Stimulated activated CD8-positive, alpha-beta memory T cell treated with anti-CD3 and anti-CD28 coated beads, Interleukin-12 subunit alpha, Interleukin-12 subunit beta, amount 100 ng/mL, for 24 hours (primary cell): Measurements from ENCODE around the gene B4GALT4.
"Not testable (repeated sequence)": the region's sequence is repeated elsewhere in the genome, so short reads cannot be mapped to it uniquely, and the experiment has no call there.

ENCODE experiments used
- DNase-seq: peaks from one replicate; pipeline ENCODE4 v3.0.0-alpha.2; 2020; ENCODE audit errors: extremely low read depth

Gene B4GALT4, protein sequence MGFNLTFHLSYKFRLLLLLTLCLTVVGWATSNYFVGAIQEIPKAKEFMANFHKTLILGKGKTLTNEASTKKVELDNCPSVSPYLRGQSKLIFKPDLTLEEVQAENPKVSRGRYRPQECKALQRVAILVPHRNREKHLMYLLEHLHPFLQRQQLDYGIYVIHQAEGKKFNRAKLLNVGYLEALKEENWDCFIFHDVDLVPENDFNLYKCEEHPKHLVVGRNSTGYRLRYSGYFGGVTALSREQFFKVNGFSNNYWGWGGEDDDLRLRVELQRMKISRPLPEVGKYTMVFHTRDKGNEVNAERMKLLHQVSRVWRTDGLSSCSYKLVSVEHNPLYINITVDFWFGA

DNA sequence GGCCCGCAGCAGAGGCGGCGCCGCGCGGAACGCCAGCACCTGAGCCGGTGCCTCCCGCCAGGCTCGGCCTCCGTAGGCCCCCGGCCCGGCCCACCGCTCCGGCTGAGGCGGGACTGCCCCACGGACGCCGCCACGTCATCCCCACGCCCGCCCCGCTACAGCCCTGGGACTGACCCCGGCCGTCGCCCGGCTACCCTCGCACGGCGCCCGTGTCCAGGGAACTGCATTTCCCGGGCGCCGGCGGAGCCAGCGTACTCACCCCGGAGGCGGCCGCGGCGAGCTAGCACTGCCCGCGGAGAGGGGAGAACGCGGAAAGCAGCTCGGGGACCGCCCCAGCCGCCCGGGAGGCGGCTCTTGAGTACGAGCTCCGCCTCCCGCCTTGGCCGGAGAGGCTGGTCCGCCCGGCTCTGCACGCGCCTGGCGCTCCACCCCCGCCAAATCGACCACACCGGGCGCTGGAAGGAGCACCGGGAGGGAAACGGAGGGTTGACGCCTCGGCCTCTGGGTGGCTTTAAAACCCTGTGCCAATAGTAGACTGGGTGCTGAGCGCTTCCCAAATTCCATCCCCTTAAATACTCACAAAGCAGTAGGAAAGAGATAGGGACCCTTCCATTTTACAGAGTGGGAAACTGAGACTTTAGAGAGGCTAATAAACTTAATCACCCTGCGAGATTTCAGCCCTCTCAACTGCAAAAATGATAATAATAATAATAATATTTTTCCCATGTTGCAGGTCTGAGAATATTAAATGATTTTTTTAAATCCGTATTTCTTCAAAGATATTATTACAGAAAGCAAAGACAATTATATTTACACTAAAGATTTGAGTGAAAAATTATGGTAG is at the start of gene B4GALT4:
Gene B4GALT4, minus strand, starts transcription at position 288 of the 844 bp plus-strand sequence. CDS start 10,779 bp downstream, outside the sequence.
- DNase-seq: peak; percentile 35

DNA sequence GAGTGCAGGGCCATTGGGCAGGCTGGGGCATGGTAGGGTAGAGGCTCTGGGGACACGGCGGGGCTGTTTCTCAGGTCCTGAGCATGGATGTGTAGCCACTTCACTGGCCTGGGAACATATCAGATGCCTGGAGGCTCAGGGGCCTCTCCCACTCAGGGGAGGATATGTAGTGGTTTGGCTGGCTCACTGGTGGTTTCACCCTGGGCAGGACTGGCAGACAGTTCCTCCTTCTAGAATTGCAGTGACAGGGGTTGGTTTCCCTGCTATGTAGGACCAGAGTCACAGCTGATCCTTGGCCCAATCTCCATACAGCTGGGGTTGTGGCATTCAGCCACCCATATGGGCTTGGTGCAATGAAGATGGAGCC is 48.7 kb upstream of the B4GALT4 start:
- no peak for DNase-seq

DNA sequence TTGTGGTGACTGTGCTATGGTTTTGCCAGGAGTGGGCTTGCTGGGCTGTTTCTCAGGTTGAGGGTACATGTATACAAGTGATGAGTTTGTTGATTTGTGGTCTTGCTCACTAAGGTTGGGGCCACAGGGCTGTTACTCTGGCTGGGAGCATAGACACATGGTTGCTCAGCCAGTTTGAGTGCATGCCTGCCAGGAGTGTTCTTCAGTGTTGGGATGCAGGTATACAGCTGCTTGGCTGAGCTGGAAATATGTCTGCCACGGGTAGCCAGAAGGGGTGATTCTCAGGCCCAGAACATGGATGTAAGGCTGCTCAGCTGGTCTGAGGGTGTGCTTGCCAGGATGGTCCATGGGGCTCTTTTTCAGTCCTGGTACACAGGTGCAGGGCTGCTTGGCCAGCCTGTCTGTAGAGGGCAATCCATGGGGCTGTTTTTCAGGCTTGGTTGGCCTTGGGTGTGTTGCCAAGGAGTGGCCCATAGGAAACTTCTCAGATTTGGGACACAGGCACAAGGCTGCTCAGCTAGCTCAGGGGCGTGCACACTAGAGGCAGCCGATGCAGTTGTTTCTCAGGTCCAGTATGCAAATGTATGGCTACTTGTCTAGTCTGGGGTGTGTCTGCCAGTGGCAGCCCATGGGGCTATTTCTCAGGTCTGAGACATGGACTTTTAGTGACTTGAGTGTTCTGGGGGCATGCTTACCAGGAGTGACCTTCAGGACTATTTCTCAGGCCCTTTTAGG is 48.2 kb upstream of the B4GALT4 start:
- no peak for DNase-seq

DNA sequence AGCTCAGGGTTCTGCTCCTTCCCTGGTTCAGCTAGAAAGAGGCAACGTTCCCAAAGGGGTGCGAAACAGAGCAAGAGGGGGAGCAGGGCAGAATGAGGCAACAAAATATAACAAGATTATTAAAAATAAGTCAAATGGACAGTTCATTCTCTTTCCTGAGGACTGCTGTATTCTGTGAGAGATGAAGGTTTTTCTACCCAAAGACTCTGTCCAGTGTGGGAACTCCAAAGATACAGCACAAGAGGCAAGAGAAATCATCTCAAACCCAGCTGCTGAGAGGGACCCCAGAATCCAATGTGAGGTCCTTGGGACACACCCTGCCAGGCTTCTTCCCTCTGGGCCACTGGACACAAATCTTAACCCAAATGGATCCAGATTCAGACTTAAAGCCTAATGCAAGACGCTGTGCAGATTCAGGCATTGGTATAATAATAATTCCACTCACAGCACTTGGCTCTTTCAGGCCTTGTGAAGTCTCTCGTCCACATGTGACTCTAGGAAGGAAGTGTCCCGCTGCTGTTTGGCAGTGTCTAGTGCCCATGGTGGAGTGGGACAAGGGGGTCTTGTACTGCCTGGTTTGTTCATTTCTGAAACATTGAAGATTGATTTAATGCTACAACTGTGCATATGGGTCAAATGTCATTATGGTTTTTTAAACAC is 39.0 kb upstream of the B4GALT4 start:
- DNase-seq: no peak

DNA sequence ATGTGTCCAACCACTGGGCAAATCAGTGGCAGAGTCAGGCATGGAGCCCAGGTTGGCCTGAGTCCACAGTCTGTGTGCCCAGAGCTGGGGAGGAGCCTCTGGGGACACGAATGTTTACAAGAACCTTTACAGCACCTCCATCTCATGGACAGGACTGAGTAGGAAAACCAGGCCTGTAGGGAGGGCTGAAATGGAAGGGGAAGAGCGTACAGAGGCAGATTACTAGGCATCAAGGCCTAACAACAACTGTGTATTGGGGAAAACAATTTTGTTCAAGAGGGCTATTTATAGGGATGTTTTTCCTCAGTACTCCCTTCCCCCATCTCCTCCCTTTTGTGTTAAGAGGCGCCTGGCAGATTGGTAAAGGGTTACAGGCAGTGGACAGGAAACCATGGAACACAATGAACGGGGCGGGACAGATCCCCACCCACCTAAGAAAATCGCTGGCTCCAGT is 38.5 kb upstream of the B4GALT4 start:
- no peak for DNase-seq

DNA sequence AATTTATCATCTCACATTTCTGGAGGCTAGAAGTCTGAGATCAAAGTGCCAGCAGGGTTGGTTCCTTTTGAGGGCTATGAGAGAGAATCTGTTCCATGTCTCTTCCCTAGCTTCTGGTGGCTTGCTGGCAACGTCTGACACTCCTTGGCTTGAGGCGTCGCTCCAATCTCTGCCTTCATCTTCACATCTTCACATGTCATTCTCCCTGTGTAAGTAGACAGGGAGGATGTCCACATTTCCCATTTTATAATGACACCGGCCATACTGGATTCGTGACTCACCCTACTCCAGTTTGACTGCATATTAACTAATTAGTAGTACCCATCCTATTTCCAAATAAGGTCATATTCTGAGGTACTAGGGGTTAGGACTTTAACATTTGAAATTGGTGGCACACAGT is 36.0 kb upstream of the B4GALT4 start:
- DNase-seq: no peak

DNA sequence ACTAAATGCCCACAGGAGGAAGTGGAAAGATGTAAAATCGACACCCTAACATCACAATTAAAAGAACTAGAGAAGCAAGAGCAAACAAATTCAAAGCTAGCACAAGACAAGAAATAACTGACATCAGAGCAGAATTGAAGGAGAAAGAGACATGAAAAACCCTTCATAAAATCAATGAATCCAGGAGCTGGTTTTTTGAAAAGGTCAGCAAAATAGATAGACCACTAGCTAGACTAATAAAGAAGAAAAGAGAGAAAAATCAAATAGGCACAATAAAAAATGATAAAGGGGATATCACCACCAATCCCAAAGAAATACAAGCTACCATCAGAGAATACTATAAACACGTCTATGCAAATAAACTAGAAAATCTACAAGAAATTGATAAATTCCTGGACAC is 29.5 kb upstream of the B4GALT4 start:
- DNase-seq: not testable (repeated sequence)

DNA sequence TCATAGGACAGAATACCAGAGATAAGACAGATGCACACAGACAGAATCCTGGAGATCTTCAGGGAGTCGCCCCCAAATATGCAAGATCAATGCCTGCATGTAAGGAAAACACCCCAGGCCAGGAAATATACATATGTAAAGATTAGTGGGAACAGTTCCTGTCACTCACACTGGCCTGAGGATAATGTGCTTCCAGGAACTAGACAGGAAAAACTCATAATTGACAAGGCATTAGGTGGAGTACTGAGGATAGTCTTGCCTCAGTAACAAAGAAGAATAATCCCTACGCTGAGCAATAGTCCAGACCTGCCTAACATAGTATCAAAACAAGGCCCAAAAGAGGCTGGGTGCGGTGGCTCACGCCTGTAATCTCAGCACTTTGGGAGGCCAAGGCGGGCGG is 20.4 kb upstream of the B4GALT4 start:
- DNase-seq: no peak

DNA sequence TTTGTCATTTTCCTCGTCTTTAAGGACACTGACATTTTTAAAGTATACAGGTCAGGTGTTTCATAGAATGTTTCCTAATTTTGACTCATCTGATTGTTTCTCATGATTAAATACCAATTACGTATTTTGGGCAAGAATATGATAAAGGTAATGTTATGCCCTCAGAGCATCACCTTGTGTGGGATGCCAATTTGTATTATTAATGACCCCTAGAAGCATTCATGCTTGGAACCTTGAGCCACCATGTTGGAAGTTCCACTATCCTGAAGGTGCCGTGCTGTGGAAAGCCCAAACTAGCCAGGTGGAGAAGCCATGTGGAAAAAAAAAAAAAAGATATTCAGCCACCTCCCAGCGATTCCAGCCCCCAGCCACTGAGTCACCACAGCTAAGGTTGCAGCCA is 19.1 kb upstream of the B4GALT4 start:
- DNase-seq: no peak

DNA sequence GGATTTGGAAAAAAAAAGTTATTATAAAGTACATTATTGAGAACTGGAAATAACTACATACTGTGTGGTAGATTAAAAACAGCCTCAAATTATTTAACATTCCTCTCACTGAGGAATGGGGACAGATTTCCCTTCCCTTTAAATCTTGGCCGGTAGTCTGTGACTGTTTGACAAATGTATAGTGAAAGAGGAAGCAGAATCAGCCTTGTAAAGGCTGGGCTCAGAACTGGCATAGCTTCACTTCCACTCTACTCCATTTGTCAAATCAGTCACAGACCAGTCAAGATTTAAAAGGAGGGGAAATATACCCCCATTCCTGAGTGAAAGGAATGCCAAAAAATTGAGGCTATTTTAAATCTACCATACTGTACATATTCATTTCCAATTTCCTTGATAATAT is 18.2 kb upstream of the B4GALT4 start:
- DNase-seq: no peak

DNA sequence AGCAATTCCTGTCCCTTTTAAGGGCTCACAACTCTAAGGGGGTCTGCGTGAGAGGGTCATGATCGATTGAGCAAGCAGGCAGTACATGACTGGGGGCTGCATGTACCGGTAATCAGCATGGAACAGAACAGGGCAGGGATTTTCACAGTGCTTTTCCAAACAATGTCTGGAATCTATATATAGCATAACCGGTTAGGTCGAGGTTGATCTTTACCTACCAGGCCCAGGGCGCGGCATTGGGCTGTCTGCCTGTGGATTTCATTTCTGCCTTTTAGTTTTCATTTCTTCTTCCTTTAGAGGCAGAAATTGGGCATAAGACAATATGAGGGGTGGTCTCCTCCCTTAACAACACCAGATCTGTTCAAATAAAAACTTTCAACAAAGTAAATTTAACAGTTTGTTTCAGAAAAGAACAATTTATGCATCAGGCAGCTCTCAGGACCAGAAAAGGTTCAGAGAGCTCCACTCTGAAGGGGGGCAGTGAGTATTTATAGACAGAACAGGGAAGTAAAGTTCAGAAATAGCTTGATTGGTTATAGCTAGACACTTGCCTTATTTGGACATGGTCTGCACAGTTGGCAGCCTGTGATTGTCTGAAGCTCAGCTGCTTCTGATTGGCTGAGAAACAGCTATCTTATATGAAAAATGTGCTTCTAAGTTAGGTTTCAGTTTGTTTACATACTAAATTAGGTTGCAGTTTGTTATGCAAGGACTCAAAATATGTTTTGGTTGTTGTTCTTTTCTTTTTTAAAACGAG is 17.2 kb upstream of the B4GALT4 start:
- no peak for DNase-seq

DNA sequence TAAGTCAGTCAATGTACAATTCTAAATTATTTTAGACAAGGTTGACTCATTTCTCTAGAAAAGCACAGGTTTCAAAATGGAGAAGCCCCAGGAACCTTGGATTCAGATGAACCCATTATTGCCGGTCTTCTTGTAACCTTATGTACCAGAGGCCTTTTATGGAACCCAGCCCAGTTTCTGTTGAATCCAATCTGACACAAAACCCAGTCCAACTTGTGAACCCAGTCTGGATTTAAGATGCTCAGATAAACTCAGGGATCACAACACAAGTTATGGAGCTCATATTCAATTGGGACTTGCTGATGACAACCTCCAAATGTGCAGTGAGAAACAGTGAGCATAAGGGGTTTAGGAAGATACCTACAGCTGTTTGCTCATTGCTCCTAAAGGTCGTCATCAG is 16.4 kb upstream of the B4GALT4 start:
- DNase-seq: no peak

DNA sequence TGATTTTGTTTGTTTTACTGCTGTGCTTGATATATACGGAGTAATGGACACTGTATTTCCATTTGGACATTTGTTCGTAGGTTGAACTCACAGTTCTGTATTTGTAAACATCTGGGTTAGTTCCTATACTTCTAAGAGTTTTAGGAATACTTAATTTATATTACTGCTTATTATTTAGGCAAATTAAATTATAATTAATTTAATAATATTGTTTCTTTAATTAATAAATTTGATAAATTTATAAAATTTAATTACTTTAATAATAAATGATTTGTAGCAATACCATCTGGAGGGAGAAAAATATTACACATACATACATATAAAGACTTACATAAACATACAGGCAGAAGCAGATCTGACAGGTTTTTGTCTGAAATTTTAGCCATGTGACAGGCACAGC is 14.5 kb upstream of the B4GALT4 start:
- DNase-seq: no peak

DNA sequence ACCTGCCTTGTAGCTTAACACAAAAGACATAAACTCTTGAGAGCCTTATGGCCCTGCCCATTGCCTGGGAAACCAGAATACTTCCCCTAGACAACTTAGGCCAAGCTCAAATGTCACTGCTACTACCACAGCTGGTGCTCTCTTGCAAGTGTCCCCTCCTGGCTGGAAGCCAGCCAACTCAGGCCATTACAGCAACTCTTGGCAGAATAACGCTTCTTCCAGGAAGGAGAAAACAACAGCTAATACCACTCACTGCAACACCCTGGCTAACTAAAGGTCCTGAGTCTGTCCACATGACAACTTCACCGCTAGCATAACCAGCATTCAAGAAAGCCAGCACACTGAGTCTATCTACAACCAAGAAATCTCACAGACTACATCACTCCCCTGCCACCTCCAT is 5.1 kb upstream of the B4GALT4 start:
- no peak for DNase-seq

DNA sequence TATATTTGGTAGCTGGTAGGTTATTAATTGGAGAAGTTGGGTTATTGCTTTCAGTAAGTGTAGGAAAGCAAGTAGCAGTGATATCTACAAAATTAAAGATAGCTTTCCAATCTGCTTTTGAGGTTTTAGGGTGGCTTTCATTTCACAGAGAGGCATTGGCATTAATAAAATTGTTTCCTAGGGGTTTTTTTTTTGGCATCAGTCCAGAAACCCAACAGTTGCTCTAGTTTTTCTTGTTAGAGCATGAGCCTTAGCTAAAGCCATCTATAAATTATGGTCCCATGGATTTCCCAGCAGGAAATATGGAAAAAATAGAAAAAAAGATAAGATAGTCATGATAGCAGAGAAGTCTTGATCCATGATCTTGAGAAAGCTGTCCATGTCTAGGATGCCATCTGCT is 3.0 kb upstream of the B4GALT4 start:
- no peak for DNase-seq

DNA sequence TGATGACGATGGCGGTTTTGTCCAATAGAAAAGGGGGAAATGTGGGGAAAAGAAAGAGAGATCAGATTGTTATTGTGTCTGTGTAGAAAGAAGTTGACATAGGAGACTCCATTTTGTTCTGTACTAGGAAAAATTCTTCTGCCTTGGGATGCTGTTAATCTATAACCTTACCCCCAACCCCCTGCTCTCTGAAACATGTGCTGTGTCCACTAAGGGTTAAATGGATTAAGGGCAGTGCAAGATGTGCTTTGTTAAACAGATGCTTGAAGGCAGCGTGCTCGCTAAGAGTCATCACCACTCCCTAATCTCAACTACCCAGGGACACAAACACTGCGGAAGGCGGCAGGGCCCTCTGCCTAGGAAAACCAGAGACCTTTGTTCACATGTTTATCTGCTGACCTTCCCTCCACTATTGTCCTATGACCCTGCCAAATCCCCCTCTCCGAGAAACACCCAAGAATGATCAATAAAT is 2.4 kb upstream of the B4GALT4 start:
- DNase-seq: not testable (repeated sequence)

DNA sequence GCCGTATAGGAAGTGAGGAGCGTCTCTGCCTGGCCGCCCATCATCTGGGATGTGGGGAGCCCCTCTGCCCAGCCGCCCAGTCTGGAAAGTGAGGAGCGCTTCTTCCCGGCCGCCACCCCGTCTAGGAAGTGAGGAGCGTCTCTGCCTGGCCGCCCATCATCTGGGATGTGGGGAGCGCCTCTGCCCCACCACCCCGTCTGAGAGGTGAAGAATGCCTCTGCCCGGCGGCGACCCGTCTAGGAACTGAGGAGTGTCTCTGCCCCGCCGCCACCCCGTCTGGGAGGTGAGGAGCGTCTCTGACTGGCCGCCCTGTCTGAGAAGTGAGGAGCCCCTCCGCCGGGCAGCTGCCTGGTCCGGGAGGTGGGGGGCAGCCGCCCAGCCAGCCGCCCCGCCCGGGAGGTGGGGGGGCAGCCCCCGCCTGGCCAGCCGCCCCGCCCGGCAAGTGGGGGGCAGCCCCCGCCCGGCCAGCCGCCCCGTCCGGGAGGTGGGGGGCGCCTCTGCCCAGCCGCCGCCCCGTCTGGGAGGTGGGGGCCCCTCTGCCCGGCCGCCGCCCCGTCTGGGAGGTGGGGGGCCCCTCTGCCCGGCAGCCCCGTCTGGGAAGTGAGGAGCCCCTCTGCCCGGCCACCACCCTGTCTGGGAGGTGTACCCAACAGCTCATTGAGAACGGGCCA is 1.8 kb upstream of the B4GALT4 start:
- not testable (repeated sequence) for DNase-seq

DNA sequence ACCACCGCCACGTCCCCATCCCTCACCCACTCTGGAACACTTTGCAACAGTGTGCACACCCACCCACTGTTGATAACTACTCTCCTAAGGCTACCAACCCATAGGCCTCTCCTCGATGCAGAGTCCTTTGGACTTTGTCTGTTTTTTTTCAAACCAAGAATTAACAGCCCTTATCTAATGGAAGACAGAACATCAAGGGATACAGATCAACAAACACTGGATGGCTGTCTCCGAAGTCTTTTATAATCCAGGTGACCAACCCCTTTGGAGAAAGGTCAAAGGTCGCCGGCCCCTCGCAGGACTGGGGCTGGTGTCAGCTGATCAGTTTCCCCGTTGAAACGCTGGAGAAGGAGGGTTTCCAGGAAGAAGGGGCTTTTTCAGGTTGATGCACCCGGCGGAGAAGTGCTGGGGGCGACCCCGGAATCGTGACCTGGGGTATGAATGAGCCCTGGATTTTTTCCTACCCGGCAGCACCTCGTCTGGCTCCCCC is 532 bp downstream of the B4GALT4 start:
- no peak for DNase-seq

DNA sequence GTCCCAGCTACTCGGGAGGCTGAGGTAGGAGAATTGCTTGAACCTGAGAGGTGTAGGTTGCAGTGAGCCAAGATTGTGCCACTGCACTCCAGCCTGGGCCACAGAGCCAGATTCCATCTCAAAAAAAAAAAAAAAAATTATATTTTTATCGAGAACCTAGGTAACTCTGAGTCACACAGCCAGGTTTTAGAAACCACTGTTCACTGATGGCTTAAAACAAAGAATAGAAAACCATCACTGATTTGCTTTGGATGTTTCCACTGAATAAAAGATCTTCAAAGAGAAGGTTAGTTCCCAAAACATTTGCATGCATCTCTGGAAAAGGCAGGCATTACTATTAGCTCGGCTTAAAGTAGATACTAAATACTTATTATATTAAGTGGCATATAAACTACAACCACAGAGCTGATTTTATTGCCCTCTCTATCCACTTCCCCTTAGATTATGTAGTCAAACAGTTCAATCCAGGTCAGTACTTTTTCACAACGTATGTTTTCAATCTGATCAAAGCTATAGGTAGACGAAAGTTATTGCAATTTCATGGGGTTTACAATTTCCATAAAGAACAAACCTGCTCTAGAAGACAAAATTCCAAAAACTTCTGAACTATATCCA is 1.4 kb downstream of the B4GALT4 start:
- DNase-seq: no peak

DNA sequence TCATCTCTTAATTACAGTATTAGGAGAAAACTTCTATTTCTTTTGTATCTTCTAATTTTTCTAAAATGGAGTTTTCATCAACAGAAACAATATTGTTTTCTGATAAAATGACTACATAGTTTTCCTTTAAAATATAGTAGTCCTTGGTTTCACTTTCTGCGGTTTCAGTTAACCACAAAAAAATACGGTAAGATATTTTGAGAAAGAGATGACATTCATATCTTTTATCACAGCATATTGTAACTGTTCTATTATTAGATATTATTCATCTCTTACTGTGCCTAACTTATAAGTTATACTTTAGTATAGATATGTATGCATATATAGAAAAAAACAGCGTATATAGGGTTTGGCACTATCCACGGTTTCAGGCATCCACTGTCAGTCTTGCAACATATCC is 2.3 kb downstream of the B4GALT4 start:
- no peak for DNase-seq
